LHCN-M2 (cell line): Measurements from ENCODE around the gene CMTM2. TPM values are rescaled to one million over a fixed set of nuclear protein-coding genes. Genes with fewer than 3 reads are reported as not detected.
"Not testable (repeated sequence)": the region's sequence is repeated elsewhere in the genome, so short reads cannot be mapped to it uniquely, and the experiment has no call there.

Source experiments
- DNase-seq: peaks from one replicate; pipeline ENCODE4 v3.0.0-alpha.2; 2012; ENCODE audit warnings: low read depth
- total RNA-seq: library from RNA; depleted of rRNA; stranded (reverse); fragments of >200 nt; gene quantifications from 2 replicates; pipeline ENCODE4 v1.2.3, GENCODE V29; 2014

The CMTM2 gene
- total RNA-seq, 1 experiment from 2014 or later: not detected

GRCh38 chr16:66605979-66606751, 26.9 kb downstream of the CMTM2 start:
- DNase-seq: no peak

DNA sequence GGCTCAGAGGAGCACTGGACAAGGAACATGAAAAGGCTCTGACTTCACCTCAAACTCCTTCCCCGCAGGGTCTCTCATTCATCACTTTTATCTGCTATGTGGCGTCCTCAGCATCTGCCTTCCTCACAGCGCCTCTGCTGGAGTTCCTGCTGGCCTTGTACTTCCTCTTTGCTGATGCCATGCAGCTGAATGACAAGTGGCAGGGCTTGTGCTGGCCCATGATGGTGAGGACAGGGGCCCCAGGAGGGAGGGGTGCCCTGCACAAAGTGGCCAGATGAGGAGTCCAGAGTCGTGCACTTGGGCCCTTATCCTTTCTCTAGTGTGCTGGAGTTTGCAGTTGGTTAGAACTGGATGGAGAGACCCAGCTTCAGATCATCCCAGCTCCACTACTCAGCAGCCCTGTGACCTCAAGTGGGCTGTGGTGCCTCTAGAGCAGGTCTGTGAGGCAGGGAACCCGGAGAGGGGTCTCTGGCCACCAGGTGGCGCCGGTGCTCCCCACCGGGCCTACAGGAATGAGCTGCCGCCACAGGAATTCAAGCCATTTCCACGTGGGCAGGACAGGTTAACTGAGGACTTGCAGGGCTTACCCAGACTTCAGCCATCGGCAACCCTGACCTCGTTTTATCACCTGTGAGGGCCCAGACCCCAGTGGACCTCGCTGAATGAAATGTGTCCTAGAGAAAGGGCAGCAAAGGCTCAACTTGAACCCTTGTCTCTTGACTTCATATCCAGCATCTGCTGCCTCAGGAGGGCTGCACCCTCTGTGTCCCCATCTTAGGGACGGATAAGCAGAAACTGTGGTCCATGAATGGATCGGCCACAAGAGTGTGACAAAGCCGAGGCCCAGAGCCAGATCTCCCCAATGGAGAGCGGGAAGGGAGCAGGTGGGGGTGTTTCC, 29.2 kb downstream of the CMTM2 start:
- DNase-seq: peak; percentile 77

DNA sequence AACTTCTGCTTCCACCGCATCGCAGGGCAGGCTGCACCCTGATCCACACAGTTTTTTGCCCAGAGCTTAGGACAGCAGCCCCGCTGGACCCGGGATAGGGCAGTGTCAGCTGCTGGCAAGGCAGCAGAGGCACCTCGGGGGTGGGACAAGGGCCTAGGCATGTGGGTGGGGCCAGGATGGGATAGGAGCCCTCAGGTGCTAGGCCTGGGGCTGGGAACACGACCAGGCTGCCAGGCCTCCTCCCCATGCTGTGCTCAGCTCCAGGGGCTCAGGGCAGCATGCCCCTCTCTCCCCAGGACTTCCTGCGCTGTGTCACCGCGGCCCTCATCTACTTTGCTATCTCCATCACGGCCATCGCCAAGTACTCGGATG, 29.9 kb downstream of the CMTM2 start:
- no peak for DNase-seq

- DNase-seq: no peak
These were observed 31.0 kb downstream of the CMTM2 start for GRCh38 chr16:66610111-66610820.

DNA sequence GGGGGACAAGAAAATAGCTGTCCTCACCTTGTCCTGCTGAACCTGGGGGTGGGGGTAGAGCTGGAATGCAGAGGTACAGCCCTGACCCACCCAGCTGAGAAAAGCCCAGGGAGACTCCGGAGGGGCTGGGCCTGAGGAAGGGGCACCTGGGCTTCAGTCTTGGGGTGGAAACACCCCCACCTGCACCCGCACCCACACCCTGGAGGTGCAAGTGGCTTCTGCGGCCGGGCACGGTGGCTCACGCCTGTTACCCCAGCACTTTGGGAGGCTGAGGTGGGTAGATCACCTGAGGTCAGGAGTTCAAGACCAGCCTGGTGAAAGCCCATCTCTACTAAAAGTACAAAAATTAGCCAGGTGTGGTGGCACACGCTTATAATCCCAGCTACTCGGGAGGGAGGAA, 32.6 kb downstream of the CMTM2 start:
- not testable (repeated sequence) for DNase-seq

DNA sequence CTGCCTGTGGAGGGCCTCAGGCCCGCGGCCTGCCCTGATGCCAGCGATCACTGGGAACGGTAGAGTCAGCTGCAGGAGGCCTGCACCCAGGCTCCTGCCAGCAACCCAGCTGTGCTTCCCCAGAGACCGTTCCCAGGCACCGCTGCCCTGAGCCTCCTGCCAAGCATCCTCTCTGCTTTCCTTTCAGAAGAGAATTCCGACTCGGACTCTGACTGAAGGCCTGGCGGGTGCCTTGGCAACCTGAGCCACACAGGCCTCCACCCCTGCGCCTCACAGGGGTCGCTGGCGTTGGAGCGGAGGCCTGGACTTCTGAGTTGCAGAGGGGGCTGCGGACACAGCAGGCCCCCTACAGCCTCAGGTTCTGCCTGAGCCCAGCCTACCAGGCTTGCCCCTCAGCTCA, 33.2 kb downstream of the CMTM2 start:
- DNase-seq: no peak

DNA sequence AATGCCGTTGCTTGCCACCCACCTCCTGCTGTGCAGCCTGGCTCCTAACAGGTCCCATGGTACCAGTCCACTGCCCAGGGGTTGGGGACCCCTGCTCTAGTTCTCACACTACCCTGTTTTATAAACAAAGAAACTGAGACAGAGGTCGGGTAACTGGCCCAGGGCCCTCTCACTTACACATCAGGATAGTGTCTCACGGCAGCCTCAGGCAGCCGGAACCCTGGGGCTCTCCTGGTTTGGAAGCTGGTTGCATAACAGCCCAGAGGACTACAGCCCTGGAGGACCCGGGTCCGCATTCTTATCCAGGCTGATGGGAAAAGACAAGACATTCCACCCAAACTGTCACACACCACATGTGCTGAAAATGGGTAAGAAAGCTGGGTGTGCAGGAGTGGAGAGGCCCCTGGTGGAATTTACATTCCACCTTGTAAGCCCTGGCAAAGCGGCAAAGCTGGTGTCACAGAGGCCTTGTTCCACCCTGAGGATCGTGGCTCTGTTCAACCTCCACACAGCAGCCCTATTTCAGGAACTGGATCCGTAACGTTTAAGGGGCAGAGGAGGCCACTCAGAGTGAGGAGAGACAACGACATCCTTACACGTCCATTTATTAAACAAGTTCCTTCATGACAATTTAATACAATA, 35.0 kb downstream of the CMTM2 start:
- DNase-seq: no peak

DNA sequence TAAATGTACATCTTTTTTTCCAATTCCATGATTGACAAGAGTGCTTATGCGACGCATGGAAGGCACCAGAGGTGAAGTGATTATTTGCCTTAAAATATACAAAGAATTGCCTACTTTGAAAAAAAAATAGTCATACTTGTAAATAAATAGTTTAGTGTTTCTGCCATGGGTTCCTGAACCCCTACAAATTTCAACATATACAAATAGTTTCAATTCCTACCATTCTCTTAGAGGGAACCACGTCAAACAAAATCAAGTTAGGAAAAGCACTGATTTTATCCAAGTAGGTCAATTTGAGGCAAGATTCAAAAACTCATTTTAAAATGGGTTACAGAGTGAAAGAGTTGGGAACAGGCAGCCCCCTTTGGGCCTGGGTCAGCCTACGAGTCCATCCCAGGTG, 36.9 kb downstream of the CMTM2 start:
- no peak for DNase-seq

GRCh38 chr16:66616592-66616991, 37.3 kb downstream of the CMTM2 start:
- DNase-seq: no peak

DNA sequence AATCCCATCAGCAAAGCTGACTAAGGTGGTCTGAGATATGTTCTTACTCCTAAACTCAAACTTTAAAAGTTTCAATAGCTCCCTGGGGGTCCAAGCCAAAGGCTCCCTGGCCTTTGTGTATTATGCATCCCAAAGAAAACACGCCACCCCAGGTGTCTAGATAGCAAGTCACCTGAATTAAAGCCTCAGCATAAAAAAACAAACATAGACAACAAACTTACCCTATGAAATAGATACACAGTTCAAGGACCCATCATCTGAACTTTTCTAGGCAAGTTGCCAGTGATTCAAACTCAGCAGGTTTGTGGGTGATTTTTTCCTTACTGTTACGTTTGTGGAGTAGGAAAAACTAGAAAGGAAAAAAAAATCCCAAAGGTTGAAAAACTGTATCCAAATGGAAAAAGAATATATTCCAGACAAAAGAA, 37.8 kb downstream of the CMTM2 start:
- DNase-seq: no peak

- DNase-seq: no peak
These were observed 38.5 kb downstream of the CMTM2 start for GRCh38 chr16:66617728-66618127.

DNA sequence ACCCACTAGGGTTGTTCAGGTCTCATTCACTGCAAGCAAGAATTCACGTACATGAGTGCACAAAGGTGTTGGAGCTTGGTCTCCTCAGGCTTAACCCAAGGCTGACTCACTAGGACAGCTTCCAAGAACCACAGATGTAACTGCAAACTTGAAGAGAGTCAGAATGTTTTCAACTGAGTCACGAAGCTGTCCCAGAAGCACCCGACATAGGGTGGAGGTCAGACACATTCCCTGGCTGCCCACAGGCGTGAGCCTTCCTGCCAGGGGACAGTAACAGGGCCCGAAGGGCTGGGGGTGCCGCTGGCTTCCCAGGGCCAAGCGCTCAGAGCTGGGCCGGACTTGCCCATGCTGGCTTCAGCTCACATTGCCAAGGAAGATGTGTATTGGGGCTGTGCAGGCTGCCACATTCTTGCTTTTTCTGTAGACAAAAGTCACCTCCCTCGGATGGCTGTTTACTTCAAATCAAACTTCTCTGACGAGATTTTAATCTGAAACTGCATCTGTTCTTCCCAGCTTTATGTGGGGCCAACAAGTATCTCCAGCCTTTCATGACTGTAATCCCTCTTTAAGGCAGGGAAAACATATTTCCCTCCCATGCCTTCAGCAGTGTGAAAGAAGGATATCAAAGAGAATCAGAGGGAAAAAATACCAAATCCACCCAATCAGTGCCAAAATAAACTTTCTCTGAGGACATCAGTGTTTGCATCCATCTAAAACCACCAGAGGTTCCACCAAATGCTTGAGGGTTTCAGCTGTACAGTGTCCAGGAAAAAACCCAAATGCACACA, 39.5 kb downstream of the CMTM2 start:
- DNase-seq: peak; percentile 95

DNA sequence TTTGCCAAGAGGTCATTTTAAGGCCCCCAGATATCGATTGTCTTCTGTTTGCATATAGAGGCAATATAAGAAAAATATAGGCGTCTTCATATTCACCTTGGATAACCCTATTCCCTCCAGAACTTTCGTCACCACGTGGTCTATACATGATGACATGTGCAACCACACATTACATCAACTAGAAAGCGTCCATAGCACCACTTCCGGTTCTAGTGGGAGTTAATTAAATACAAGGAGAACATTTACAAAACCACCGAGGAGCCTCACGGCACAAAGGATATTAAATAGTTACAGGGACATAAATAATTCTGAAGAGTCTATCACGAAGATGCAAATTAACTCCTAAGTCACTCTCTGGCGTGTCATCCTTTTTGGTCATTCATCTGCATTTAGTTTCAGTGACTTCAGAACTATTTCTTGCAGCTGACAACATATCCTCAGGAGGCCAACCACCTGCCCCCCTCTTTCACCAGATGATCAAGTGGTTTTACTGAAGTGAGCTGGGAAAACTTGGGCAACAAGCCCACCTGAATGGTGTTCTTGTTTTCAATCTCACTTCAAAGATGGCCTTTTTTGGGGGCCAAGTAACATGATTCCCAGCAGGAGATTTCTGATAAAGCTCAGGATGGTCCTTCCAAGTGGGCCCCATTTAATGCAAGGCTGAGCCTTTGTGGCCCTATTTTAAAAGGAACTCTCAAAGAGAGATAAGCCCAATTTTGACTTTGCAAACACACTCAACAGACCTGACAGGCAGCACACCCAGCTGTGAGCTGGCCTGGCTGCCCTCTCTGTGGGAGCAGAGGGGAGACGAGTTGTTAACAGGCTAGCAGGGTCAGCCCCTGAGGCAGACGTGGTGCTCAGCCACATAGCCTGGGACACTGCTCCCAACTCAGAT, 40.5 kb downstream of the CMTM2 start:
- peak; percentile 68 for DNase-seq

- no peak for DNase-seq
These were observed 41.1 kb downstream of the CMTM2 start for GRCh38 chr16:66620429-66620795.

DNA sequence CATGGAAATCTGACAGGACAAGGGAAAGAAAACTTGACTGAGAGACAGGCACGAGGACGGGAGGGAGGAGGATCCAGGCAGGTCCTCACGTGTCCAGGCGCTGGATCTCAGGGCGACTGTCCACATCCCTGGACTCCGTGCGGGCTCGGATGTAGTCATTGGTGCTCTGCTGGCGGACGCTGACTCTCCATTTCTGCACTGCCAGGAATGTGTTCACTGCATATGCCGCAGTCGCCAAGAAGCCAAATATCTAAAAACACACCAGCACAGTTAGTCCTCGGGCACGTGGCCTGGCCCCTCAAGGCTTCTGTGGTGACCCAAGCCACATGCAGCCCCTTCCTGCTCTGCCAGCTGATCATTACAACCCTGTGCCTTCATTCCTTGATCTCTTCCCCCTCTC, 42.7 kb downstream of the CMTM2 start:
- DNase-seq: no peak

GRCh38 chr16:66622863-66623262, 43.6 kb downstream of the CMTM2 start:
- DNase-seq: no peak

GRCh38 chr16:66623755-66624154, 44.5 kb downstream of the CMTM2 start:
- no peak for DNase-seq

DNA sequence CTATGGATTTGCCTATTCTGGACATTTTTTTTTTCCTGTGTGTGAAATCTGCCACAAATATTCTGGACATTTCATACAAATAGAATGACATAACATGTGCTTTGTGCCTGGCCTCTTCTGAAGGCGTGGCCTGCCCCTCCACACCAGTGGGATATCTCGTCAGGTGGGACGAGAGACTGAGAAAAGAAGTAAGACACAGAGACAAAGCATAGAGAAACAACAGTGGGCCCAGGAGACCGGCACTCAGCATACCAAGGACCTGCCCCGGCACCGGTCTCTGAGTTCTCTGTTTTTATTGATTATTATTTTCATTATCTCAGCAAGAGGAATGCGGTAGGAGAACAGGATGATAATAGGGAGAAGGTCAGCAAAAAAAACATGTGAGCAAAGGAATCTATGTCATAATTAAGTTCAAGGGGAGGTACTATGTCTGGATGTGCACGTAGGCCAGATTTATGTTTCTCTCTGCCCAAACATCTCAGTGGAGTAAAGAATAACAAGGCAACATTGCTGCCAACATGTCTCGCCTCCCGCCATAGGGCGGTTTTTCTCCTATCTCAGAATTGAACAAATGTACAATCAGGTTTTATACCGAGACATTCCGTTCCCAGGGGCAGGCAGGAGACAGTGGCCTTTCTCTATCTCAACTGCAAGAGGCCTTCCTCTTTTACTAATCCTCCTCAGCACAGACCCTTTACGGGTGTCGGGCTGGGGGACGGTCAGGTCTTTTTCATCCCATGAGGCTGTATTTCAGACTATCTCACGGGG, 48.5 kb downstream of the CMTM2 start:
- not testable (repeated sequence) for DNase-seq

- DNase-seq: no peak
These were observed 50.6 kb downstream of the CMTM2 start for GRCh38 chr16:66629856-66630255.
